HUES6 (cell line): ENCODE data around the gene RPL3.

Source experiments
- H3K27ac ChIP-seq: 2 replicates; pipeline ENCODE4 v1.7.0; 2013; ENCODE audit warnings: low read depth, mild to moderate bottlenecking, low read length, inconsistent platforms
- H3K27me3 ChIP-seq: 2 replicates; pipeline ENCODE4 v1.6.1; 2013; ENCODE audit warnings: low read length; ENCODE audit not compliant: control insufficient read depth, insufficient read depth
- H3K36me3 ChIP-seq: 2 replicates; pipeline ENCODE4 v1.6.1; 2013; ENCODE audit warnings: low read length; ENCODE audit not compliant: control insufficient read depth, insufficient read depth
- H3K4me1 ChIP-seq: 2 replicates; pipeline ENCODE4 v1.6.1; 2013; ENCODE audit warnings: low read length; ENCODE audit not compliant: control insufficient read depth, insufficient read depth
- H3K4me3 ChIP-seq: 2 replicates; pipeline ENCODE4 v1.5.1; 2013; ENCODE audit warnings: low read depth, low read length
- H3K9ac ChIP-seq: one replicate; pipeline ENCODE4 v1.6.1; 2013; ENCODE audit warnings: mild to moderate bottlenecking, low read length
- H3K9me3 ChIP-seq: 2 replicates; pipeline ENCODE4 v1.6.1; 2013; ENCODE audit warnings: low read depth, low read length; ENCODE audit not compliant: control insufficient read depth, insufficient read depth

Gene RPL3

GRCh38 chr22:39264349-39265038 lies 54.9 kb downstream of the RPL3 start:
- Histone ChIP-seq H3K27me3 (no peaks in the 10 kb centered on the region), H3K4me1 (peaks cover 4% of the 10 kb centered on the region; the same call in 1 of the 2 replicates), H3K4me3 (no peak overlapping the region), H3K36me3 (no peaks in the 10 kb centered on the region), H3K27ac (no peak overlapping the region), H3K9ac (no peak overlapping the region), H3K9me3 (peaks cover 13% of the 10 kb centered on the region; the same call in 1 of the 2 replicates)

DNA sequence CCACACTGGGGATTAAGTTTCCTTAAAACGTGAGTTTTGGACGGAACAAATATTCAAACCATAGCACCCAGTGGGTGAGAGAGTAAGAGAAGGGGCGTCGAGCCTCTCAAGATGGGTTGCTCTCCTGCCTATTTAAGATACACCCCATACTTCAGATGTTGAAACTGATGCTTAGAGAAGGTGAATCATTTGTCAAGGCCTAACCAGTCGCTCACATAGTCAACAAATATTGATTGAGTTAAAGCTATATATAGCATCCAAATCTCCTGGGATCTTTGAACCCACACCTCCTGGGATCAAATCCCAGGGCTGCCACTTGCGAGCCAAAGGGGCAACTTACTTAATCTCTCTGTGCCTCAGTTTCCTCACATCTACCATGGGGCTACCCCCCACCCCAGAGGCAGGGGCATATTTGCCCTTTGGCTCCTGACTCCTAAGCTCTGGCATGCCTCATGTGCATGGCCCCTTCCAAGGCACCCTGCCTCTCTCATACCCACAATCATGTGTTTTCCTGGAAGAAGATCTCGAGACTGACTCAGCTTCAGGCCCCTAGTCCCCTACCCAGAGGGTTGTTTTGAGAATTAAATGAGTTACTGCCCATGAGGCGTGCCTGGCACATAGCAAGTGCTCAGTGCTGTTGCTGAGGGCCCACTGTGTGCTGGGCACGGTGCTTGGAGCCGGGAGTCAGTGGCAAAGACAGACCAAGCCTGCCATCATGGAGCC lies 55.6 kb downstream of the RPL3 start:
- Histone ChIP-seq H3K4me3 (no peak overlapping the region), H3K36me3 (no peaks in the 10 kb centered on the region), H3K4me1 (no peaks in the 10 kb centered on the region), H3K9me3 (peaks cover 13% of the 10 kb centered on the region; the same call in 1 of the 2 replicates), H3K27ac (no peak overlapping the region), H3K9ac (no peak overlapping the region), H3K27me3 (no peaks in the 10 kb centered on the region)
